H9 (cell line): ENCODE results near the gene GIMAP4. TPM values are rescaled to one million over a fixed set of nuclear protein-coding genes. Genes with fewer than 3 reads are reported as not detected.

Experiments used
- DNase-seq: peaks from one replicate; pipeline ENCODE4 v3.0.0-alpha.2; 2017
- H2AFZ ChIP-seq: one replicate; pipeline ENCODE4 v1.6.1; 2013; ENCODE audit warnings: mild to moderate bottlenecking, low read length, control low read depth, moderate library complexity
- H2AK5ac ChIP-seq: 2 replicates; pipeline ENCODE4 v1.6.1; 2013; ENCODE audit warnings: low read length, control low read depth, mixed read lengths; ENCODE audit not compliant: insufficient read length
- H2BK120ac ChIP-seq: one replicate; pipeline ENCODE4 v1.6.1; 2013; ENCODE audit warnings: low read depth, mild to moderate bottlenecking, low read length, control low read depth, inconsistent platforms; ENCODE audit not compliant: poor library complexity, severe bottlenecking
- H2BK12ac ChIP-seq: 2 replicates; pipeline ENCODE4 v1.6.1; 2013; ENCODE audit warnings: low read length, control low read depth, mixed read lengths, low read depth; ENCODE audit not compliant: insufficient read length
- H2BK15ac ChIP-seq: 2 replicates; pipeline ENCODE4 v1.6.1; 2013; ENCODE audit warnings: low read depth, low read length, control low read depth
- H2BK20ac ChIP-seq: one replicate; pipeline ENCODE4 v1.6.1; 2013; ENCODE audit warnings: low read depth, mild to moderate bottlenecking, low read length, control low read depth, inconsistent platforms; ENCODE audit not compliant: poor library complexity, severe bottlenecking
- H2BK5ac ChIP-seq: 2 replicates; pipeline ENCODE4 v1.6.1; 2013; ENCODE audit warnings: low read length, control low read depth, mixed read lengths; ENCODE audit not compliant: insufficient read length
- H3K14ac ChIP-seq: 2 replicates; pipeline ENCODE4 v1.6.1; 2013; ENCODE audit warnings: low read length, control low read depth; ENCODE audit not compliant: insufficient read depth
- H3K18ac ChIP-seq: 2 replicates; pipeline ENCODE4 v1.6.1; 2013; ENCODE audit warnings: low read depth, mild to moderate bottlenecking, mixed read lengths, low read length, control low read depth; ENCODE audit not compliant: insufficient read length
- H3K23ac ChIP-seq: 2 replicates; pipeline ENCODE4 v1.6.1; 2013; ENCODE audit warnings: low read length, control low read depth, mixed read lengths, low read depth; ENCODE audit not compliant: insufficient read length
- H3K23me2 ChIP-seq: 2 replicates; pipeline ENCODE4 v1.6.1; 2013; ENCODE audit warnings: low read depth, mild to moderate bottlenecking, mixed read lengths, low read length, control low read depth; ENCODE audit not compliant: insufficient read length, poor library complexity, severe bottlenecking
- H3K27ac ChIP-seq: 2 replicates; pipeline ENCODE4 v1.5.1; 2013; ENCODE audit warnings: low read length, control low read depth, mixed read lengths, low read depth; ENCODE audit not compliant: insufficient read length
- H3K27me3 ChIP-seq: 2 replicates; pipeline ENCODE4 v1.6.1; 2013; ENCODE audit warnings: low read length, control low read depth, inconsistent platforms; ENCODE audit not compliant: insufficient read depth
- H3K4ac ChIP-seq: 2 replicates; pipeline ENCODE4 v1.6.1; 2013; ENCODE audit warnings: low read depth, mild to moderate bottlenecking, control low read depth, inconsistent platforms, low read length, moderate library complexity
- H3K4me1 ChIP-seq: 2 replicates; pipeline ENCODE4 v1.6.1; 2013; ENCODE audit warnings: low read length, control low read depth, inconsistent platforms; ENCODE audit not compliant: insufficient read depth
- H3K4me2 ChIP-seq: 2 replicates; pipeline ENCODE4 v1.6.1; 2013; ENCODE audit warnings: low read length, control low read depth, mixed read lengths; ENCODE audit not compliant: insufficient read length, insufficient read depth
- H3K56ac ChIP-seq: 2 replicates; pipeline ENCODE4 v1.6.1; 2013; ENCODE audit warnings: low read depth, mild to moderate bottlenecking, mixed read lengths, low read length, control low read depth; ENCODE audit not compliant: insufficient read length
- H3K79me1 ChIP-seq: 2 replicates; pipeline ENCODE4 v1.6.1; 2013; ENCODE audit warnings: low read depth, mild to moderate bottlenecking, moderate library complexity, low read length, control low read depth, inconsistent platforms; ENCODE audit not compliant: insufficient read depth, poor library complexity, severe bottlenecking
- H3K79me2 ChIP-seq: 2 replicates; pipeline ENCODE4 v1.6.1; 2013; ENCODE audit warnings: low read length, control low read depth, inconsistent platforms; ENCODE audit not compliant: insufficient read depth
- H3K9ac ChIP-seq: 2 replicates; pipeline ENCODE4 v1.6.1; 2013; ENCODE audit warnings: low read length, control low read depth, mixed read lengths; ENCODE audit not compliant: insufficient read length; ENCODE audit errors: extremely low read depth
- H3K9me3 ChIP-seq: one replicate; pipeline ENCODE4 v1.6.1; 2013; ENCODE audit warnings: low read depth, low read length, inconsistent platforms; ENCODE audit not compliant: control insufficient read depth
- H3T11ph ChIP-seq: one replicate; pipeline ENCODE4 v1.6.1; 2013; ENCODE audit warnings: mild to moderate bottlenecking, low read length, control low read depth, inconsistent platforms
- H4K20me1 ChIP-seq: one replicate; pipeline ENCODE4 v1.6.1; 2013; ENCODE audit not compliant: control insufficient read depth, insufficient read length, insufficient read depth
- H4K5ac ChIP-seq: 2 replicates; pipeline ENCODE4 v1.6.1; 2013; ENCODE audit warnings: low read depth, mild to moderate bottlenecking, mixed read lengths, low read length, control low read depth; ENCODE audit not compliant: insufficient read length
- H4K8ac ChIP-seq: replicated peaks from 2 replicates; pipeline ENCODE4 v1.6.1; 2013; ENCODE audit warnings: low read length, control low read depth, mixed read lengths, low read depth; ENCODE audit not compliant: insufficient read length
- H4K91ac ChIP-seq: 2 replicates; pipeline ENCODE4 v1.6.1; 2013; ENCODE audit warnings: low read depth, mild to moderate bottlenecking, moderate library complexity, mixed read lengths, low read length, control low read depth; ENCODE audit not compliant: insufficient read length
- H3K27ac Mint-ChIP-seq, 3 experiments: 2 replicates in 2 of 3; 3 replicates in 1 of 3; pipeline ENCODE4 v1.8.0; 2020 to 2021; ENCODE audit warnings: mixed read lengths in 3 of 3, mild to moderate bottlenecking in 1 of 3, moderate library complexity in 1 of 3
- H3K27me3 Mint-ChIP-seq: 2 replicates; pipeline ENCODE4 v1.8.0; 2021; ENCODE audit warnings: low read depth, mild to moderate bottlenecking, moderate library complexity, mixed read lengths
- H3K36me3 Mint-ChIP-seq, 3 experiments: 2 replicates in 2 of 3; 3 replicates in 1 of 3; pipeline ENCODE4 v1.8.0; 2020 to 2021; ENCODE audit warnings: low read depth in 3 of 3, mixed read lengths in 3 of 3; ENCODE audit not compliant: insufficient read depth in 1 of 3
- H3K4me1 Mint-ChIP-seq, 2 experiments: 2 replicates each; pipeline ENCODE4 v1.8.0; 2020; ENCODE audit warnings: mixed read lengths in 2 of 2
- H3K4me3 Mint-ChIP-seq, 2 experiments: 2 replicates in 1 of 2; 3 replicates in 1 of 2; pipeline ENCODE4 v1.8.0; 2020 to 2021; ENCODE audit warnings: mild to moderate bottlenecking in 2 of 2, mixed read lengths in 2 of 2, moderate library complexity in 1 of 2
- H3K9me3 Mint-ChIP-seq, 2 experiments: 2 replicates in 1 of 2; 3 replicates in 1 of 2; pipeline ENCODE4 v1.8.0; 2020; ENCODE audit warnings: mild to moderate bottlenecking in 2 of 2, mixed read lengths in 2 of 2, moderate library complexity in 1 of 2
- CTCF ChIP-seq: fragments of 200-600 bp; sonication (generic); conservative IDR thresholded peaks from 3 replicates; pipeline ENCODE4 v1.8.0; 2021; ENCODE audit warnings: antibody characterized with exemption, mild to moderate bottlenecking
- whole genome bisulfite sequencing: extraction: QIAGEN DNeasy Blood & Tissue Kit; methylation state at CpG from one replicate; pipeline ENCODE4 v1.1.7; 2013; ENCODE audit warnings: missing lambda C conversion rate, low lambda C conversion rate, mixed read lengths; ENCODE audit not compliant: insufficient read length; ENCODE audit errors: extremely low coverage; 5-methylcytosine and 5-hydroxymethylcytosine counted together
- total RNA-seq: library from RNA; stranded (reverse); gene quantifications from 2 replicates; pipeline ENCODE4 v1.2.1, GENCODE V29; 2021

GIMAP4 gene
- total RNA-seq, 1 experiment from 2014 or later = not detected

DNA sequence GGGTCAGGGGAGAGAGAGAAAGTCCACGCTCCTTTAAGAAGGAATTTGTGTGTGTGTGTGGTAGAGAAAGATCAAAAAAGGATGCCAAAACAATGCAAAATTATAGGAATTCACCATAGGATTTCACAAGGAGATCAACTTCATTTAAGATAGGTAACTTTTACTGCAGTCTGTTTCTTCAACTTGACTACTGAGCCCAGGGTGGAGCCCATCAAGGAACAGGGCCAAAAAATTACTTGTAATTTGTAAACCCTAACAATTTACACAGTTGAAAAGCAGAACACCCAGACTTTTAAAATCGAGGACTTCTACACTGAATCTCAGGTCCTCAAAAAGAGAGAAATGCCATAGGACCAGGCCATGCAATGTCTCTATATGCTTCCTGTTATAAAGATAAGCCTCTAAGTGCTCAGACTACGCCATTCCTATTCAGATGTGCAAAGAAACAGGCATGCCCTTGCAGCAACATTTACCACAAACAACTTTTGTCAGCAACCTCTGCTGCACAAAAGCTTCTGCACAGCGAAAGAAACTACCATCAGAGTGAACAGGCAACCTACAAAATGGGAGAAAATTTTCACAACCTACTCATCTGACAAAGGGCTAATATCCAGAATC lies 10.6 kb upstream of the GIMAP4 start:
- H3K27me3 ChIP-seq = no peaks in the 10 kb centered on the region
- H3K9me3 Mint-ChIP-seq = peaks cover 36 to 41% of the 10 kb centered on the region in 2 experiments
- H3K27ac ChIP-seq = no peak overlapping the region
- H3K9me3 ChIP-seq = peaks cover 8% of the 10 kb centered on the region
- no peak overlapping the region for H2BK120ac ChIP-seq
- no peak overlapping the region for H2AK5ac ChIP-seq
- H3K18ac ChIP-seq = no peak overlapping the region
- no peak overlapping the region for H3K4me3 Mint-ChIP-seq
- peaks cover 7 to 12% (median 11%) of the 10 kb centered on the region in 3 experiments for H3K36me3 Mint-ChIP-seq
- H4K91ac ChIP-seq = no peak overlapping the region
- no peaks in the 10 kb centered on the region for H3K23me2 ChIP-seq
- H2BK15ac ChIP-seq = no peak overlapping the region
- TF ChIP-seq CTCF = no peak
- no peak overlapping the region for H3K4me2 ChIP-seq
- H2AFZ ChIP-seq = no peak overlapping the region
- no peaks in the 10 kb centered on the region for H3K4me1 Mint-ChIP-seq
- H3K27me3 Mint-ChIP-seq = peaks cover 35% of the 10 kb centered on the region
- no peak overlapping the region for H2BK12ac ChIP-seq
- H3K27ac Mint-ChIP-seq = no peak overlapping the region
- H3K4me1 ChIP-seq = no peaks in the 10 kb centered on the region
- no peak overlapping the region for H3K9ac ChIP-seq
- H4K8ac ChIP-seq = no peak overlapping the region
- no peak overlapping the region for H3T11ph ChIP-seq
- no CpG with 5 or more reads among the region's 4 CpGs for WGBS
- DNase-seq = no peak
- no peak overlapping the region for H3K14ac ChIP-seq
- no peak overlapping the region for H3K4ac ChIP-seq
- no peaks in the 10 kb centered on the region for H3K79me1 ChIP-seq
- no peaks in the 10 kb centered on the region for H3K79me2 ChIP-seq
- no peaks in the 10 kb centered on the region for H4K20me1 ChIP-seq
- H2BK5ac ChIP-seq = no peak overlapping the region
- no peak overlapping the region for H4K5ac ChIP-seq
- H3K56ac ChIP-seq = no peak overlapping the region
- H3K23ac ChIP-seq = no peak overlapping the region
- H2BK20ac ChIP-seq = no peak overlapping the region
